HepG2 (cell line): ENCODE results near the gene SAMD4A. TPM values are rescaled to one million over a fixed set of nuclear protein-coding genes. Genes with fewer than 3 reads are reported as not detected.

Experiments
- ELK4 ChIP-seq: sonication (generic); formaldehyde crosslinking; IDR thresholded peaks from 2 replicates; pipeline ENCODE4 v1.9.0; 2021; ENCODE audit warnings: missing genetic modification reagents, borderline replicate concordance
- HDAC1 ChIP-seq: sonication (generic); formaldehyde crosslinking; IDR thresholded peaks from 2 replicates; pipeline ENCODE4 v1.5.1; 2020; ENCODE audit warnings: mild to moderate bottlenecking, missing genetic modification reagents
- HMGXB4 ChIP-seq, 2 experiments: sonication (generic) in 1 of 2; formaldehyde crosslinking in 1 of 2; IDR thresholded peaks; 2 replicates each; pipeline versions ENCODE4 v1.4.0 to v1.6.1; 2018 to 2020; ENCODE audit warnings: missing genetic modification reagents in 2 of 2, borderline replicate concordance in 1 of 2, low read depth in 1 of 2, mild to moderate bottlenecking in 1 of 2, missing biosample characterization in 1 of 2
- HOMEZ ChIP-seq: IDR thresholded peaks from 2 replicates; pipeline ENCODE4 v1.6.1; 2016; ENCODE audit warnings: low read depth
- KDM2A ChIP-seq: sonication (generic); formaldehyde crosslinking; IDR thresholded peaks from 2 replicates; pipeline ENCODE4 v1.4.0; 2020; ENCODE audit warnings: low read depth, missing genetic modification reagents, borderline replicate concordance
- NKX3-1 ChIP-seq: sonication (generic); formaldehyde crosslinking; IDR thresholded peaks from 2 replicates; pipeline ENCODE4 v1.5.0; 2020; ENCODE audit warnings: missing genetic modification reagents
- NR2C2 ChIP-seq: sonication (generic); formaldehyde crosslinking; IDR thresholded peaks from 2 replicates; pipeline ENCODE4 v1.4.0; 2020; ENCODE audit warnings: missing genetic modification reagents, mild to moderate bottlenecking, moderate library complexity, borderline replicate concordance
- PHF21A ChIP-seq: sonication (generic); formaldehyde crosslinking; IDR thresholded peaks from 2 replicates; pipeline ENCODE4 v1.5.0; 2020; ENCODE audit warnings: mild to moderate bottlenecking, missing genetic modification reagents
- PPARG ChIP-seq: conservative IDR thresholded peaks from 2 replicates; pipeline ENCODE4 v1.6.1; 2016; ENCODE audit warnings: missing biosample characterization, missing genetic modification reagents
- RERE ChIP-seq: IDR thresholded peaks from 2 replicates; pipeline ENCODE4 v1.6.1; 2016; ENCODE audit warnings: low read depth, missing genetic modification reagents, missing compliant biosample characterization
- SALL1 ChIP-seq: sonication (generic); formaldehyde crosslinking; IDR thresholded peaks from 2 replicates; pipeline ENCODE4 v1.8.0; 2022; ENCODE audit warnings: mild to moderate bottlenecking, missing genetic modification reagents
- SOX6 ChIP-seq, 2 experiments: fragments of 450-650 bp in 1 of 2; sonication (generic) in 1 of 2; formaldehyde crosslinking in 1 of 2; IDR thresholded peaks; 2 replicates each; pipeline versions ENCODE4 v1.4.0 to v1.6.1; 2017 to 2020; ENCODE audit warnings: antibody characterized with exemption in 1 of 2, mild to moderate bottlenecking in 1 of 2, missing genetic modification reagents in 1 of 2
- SP5 ChIP-seq: IDR thresholded peaks from 2 replicates; pipeline ENCODE4 v1.6.1; 2016; ENCODE audit warnings: low read depth, borderline replicate concordance
- ZFX ChIP-seq: sonication (generic); formaldehyde crosslinking; IDR thresholded peaks from 2 replicates; pipeline ENCODE4 v1.4.0; 2020; ENCODE audit warnings: mild to moderate bottlenecking, low read depth, missing genetic modification reagents, moderate library complexity
- ZNF317 ChIP-seq: sonication (generic); formaldehyde crosslinking; IDR thresholded peaks from 2 replicates; pipeline ENCODE4 v1.5.0; 2020; ENCODE audit warnings: mild to moderate bottlenecking, missing genetic modification reagents
- ZNF350 ChIP-seq: sonication (generic); formaldehyde crosslinking; IDR thresholded peaks from 2 replicates; pipeline ENCODE4 v1.4.0; 2020; ENCODE audit warnings: mild to moderate bottlenecking, low read depth, missing genetic modification reagents, borderline replicate concordance
- ZNF775 ChIP-seq: sonication (generic); formaldehyde crosslinking; IDR thresholded peaks from 2 replicates; pipeline ENCODE4 v1.4.0; 2020; ENCODE audit warnings: missing genetic modification reagents, mild to moderate bottlenecking, moderate library complexity, borderline replicate concordance
- polyA plus RNA-seq, 8 experiments: library from polyadenylated mRNA; depleted of rRNA in 3 of 8; stranded (reverse) in 7 of 8; unstranded in 1 of 8; fragments of >200 nt; fragmentation: Illumina TruSeq in 4 of 8; extraction: Trizol in 4 of 8; gene quantifications; 2 replicates each; pipeline versions ENCODE4 v1.2.1 to v1.2.3, GENCODE V29; 2011 to 2016; ENCODE audit warnings: low read depth in 4 of 8, missing spikeins in 1 of 8, mixed read lengths in 1 of 8; ENCODE audit not compliant: insufficient read depth in 1 of 8
- total RNA-seq, 5 experiments: library from RNA; depleted of rRNA; stranded (reverse); fragments of >200 nt; fragmentation: Illumina TruSeq; extraction: Trizol; gene quantifications; 2 replicates each; pipeline ENCODE4 v1.2.3, GENCODE V29; 2016; ENCODE audit warnings: low read depth in 1 of 5
- TF ChIP-seq, protein P1 (sequence below): sonication (generic); formaldehyde crosslinking; IDR thresholded peaks from 2 replicates; pipeline ENCODE4 v1.5.0; 2020; ENCODE audit warnings: missing genetic modification reagents

The SAMD4A gene
- total and polyA plus RNA-seq, 2 of the 13 experiments (the other 11 are each of a cell fraction or from before 2014, with no cell fraction given), result 11.8 to 13.0 TPM

DNA sequence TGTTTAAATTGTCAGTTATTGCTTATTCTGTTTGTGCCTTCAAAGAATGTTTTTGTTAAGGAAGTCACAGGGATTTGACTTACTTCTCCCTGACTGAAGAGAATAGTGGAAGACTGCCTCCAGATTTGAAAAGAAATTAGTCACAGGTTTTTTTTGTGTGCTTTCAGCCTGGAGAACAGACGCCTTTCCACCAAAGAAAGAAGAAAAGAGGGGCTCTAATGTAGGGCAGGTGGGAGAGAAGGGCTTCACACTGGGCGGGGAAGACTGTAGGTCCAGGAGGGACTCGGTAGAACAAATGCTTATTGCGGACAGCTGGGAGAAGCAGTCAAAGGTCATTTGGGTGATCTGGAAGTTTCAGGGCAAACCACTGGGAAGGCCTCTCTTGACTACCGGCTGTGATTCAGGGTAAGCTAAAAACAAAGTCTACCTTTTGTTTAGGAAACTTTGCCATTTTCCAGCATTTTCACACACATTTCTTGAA is 76.8 kb downstream of the SAMD4A start (continued):
- TF ChIP-seq, protein P1, sequence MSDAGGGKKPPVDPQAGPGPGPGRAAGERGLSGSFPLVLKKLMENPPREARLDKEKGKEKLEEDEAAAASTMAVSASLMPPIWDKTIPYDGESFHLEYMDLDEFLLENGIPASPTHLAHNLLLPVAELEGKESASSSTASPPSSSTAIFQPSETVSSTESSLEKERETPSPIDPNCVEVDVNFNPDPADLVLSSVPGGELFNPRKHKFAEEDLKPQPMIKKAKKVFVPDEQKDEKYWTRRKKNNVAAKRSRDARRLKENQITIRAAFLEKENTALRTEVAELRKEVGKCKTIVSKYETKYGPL, result no peak
- peak; percentile 58; the same call in 1 of the 2 replicates for TF ChIP-seq ZNF775 (CRISPR knock-in tag)
- TF ChIP-seq SALL1 (CRISPR knock-in tag), result peak; percentile 23; the same call in 1 of the 2 replicates
- no peak for TF ChIP-seq HDAC1 (CRISPR knock-in tag)
- 0 out of 2 replicates have a peak, but pooled peaks have one; percentile 11 for TF ChIP-seq KDM2A (CRISPR knock-in tag)
- peak; percentile 29; the same call in 1 of the 2 replicates for TF ChIP-seq PHF21A (CRISPR knock-in tag)
- TF ChIP-seq PPARG, result 0 out of 2 replicates have a peak, but pooled peaks have one; percentile 22
- no peak for TF ChIP-seq HOMEZ
- TF ChIP-seq SP5 (CRISPR knock-in tag), result 0 out of 2 replicates have a peak, but pooled peaks have one; percentile 5
- TF ChIP-seq ZFX (CRISPR knock-in tag), result peak; percentile 47; the same call in 1 of the 2 replicates
- no peak for TF ChIP-seq ELK4 (CRISPR knock-in tag)
- TF ChIP-seq ZNF350 (CRISPR knock-in tag), result no peak
- no peak for TF ChIP-seq ZNF317 (CRISPR knock-in tag)
- peak in 1 of 2 experiments; percentile 32; a peak in 1 of 4 replicates for TF ChIP-seq HMGXB4 (CRISPR knock-in tag; IDR thresholded peaks at IDR 0.05; ENCODE audit: borderline replicate concordance in 1 of 2, low read depth in 1 of 2)
- 0 out of 2 replicates have a peak, but pooled peaks have one; percentile 35 for TF ChIP-seq NKX3-1 (CRISPR knock-in tag)
- TF ChIP-seq SOX6 (IDR thresholded peaks at IDR 0.05), result no peak
- TF ChIP-seq SOX6 (CRISPR knock-in tag; IDR thresholded peaks at IDR 0.05), result peak; percentile 65
- peak; percentile 73 for TF ChIP-seq NR2C2 (CRISPR knock-in tag)
- TF ChIP-seq RERE (CRISPR knock-in tag), result 0 out of 2 replicates have a peak, but pooled peaks have one; percentile 7
